ENCODE results near the gene ZNF621. TPM values are rescaled to one million over a fixed set of nuclear protein-coding genes. Genes with fewer than 3 reads are reported as not detected.

The ZNF621 gene
- total and polyA plus RNA-seq, 2 of the 8 experiments (the other 6 are each of a cell fraction or from before 2014, with no cell fraction given), result 10.9 to 15.4 TPM

GRCh38 chr3:40505599-40506462 lies 18.9 kb upstream of the ZNF621 start, which contains the start of gene ZNF620 (continued):
- TF ChIP-seq RXRA (IDR thresholded peaks at IDR 0.05; ENCODE audit: insufficient read depth, low read depth, low read length), result no peak
- TF ChIP-seq, protein P1, sequence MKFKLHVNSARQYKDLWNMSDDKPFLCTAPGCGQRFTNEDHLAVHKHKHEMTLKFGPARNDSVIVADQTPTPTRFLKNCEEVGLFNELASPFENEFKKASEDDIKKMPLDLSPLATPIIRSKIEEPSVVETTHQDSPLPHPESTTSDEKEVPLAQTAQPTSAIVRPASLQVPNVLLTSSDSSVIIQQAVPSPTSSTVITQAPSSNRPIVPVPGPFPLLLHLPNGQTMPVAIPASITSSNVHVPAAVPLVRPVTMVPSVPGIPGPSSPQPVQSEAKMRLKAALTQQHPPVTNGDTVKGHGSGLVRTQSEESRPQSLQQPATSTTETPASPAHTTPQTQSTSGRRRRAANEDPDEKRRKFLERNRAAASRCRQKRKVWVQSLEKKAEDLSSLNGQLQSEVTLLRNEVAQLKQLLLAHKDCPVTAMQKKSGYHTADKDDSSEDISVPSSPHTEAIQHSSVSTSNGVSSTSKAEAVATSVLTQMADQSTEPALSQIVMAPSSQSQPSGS (IDR thresholded peaks at IDR 0.05; ENCODE audit: low read length), result peak; percentile 43; the same call in 1 of the 2 replicates
- no peak for TF ChIP-seq NANOG (IDR thresholded peaks at IDR 0.05; ENCODE audit: insufficient read depth, low read depth, low read length, poor library complexity, severe bottlenecking)
- TF ChIP-seq CTBP2 (IDR thresholded peaks at IDR 0.05; ENCODE audit: borderline replicate concordance, insufficient read depth, insufficient read length, low read length), result no peak
- TF ChIP-seq, protein P2, sequence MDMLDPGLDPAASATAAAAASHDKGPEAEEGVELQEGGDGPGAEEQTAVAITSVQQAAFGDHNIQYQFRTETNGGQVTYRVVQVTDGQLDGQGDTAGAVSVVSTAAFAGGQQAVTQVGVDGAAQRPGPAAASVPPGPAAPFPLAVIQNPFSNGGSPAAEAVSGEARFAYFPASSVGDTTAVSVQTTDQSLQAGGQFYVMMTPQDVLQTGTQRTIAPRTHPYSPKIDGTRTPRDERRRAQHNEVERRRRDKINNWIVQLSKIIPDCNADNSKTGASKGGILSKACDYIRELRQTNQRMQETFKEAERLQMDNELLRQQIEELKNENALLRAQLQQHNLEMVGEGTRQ (IDR thresholded peaks at IDR 0.05; ENCODE audit: low read length), result no peak
- TF ChIP-seq MAFK (IDR thresholded peaks at IDR 0.05; ENCODE audit: low read depth, low read length), result no peak
- TF ChIP-seq RNF2 (IDR thresholded peaks at IDR 0.05; ENCODE audit: borderline replicate concordance, low read depth, low read length, missing control alignments, poor library complexity, severe bottlenecking), result no peak
- peak; percentile 77 for TF ChIP-seq ASH2L (IDR thresholded peaks at IDR 0.05; ENCODE audit: low read length)
- TF ChIP-seq TEAD4 (IDR thresholded peaks at IDR 0.05; ENCODE audit: low read depth, low read length), result peak; percentile 45; the same call in 1 of the 2 replicates
- TF ChIP-seq TAF7 (optimal IDR thresholded peaks at IDR 0.05; ENCODE audit: borderline replicate concordance, low read depth, low read length), result peak; percentile 55
- no peak; the same call in 1 of the 2 replicates for TF ChIP-seq SUZ12 (IDR thresholded peaks at IDR 0.05; ENCODE audit: low read length)
- peak; percentile 90 for TF ChIP-seq BACH1 (IDR thresholded peaks at IDR 0.05; ENCODE audit: low read length)
- peak; percentile 44; the same call in 1 of the 2 replicates for TF ChIP-seq EGR1 (IDR thresholded peaks at IDR 0.05; ENCODE audit: borderline replicate concordance, low read depth, low read length)
- peak; percentile 65 for TF ChIP-seq KDM4A (IDR thresholded peaks at IDR 0.05; ENCODE audit: low read depth, low read length, severe bottlenecking)
- TF ChIP-seq SRF (IDR thresholded peaks at IDR 0.05; ENCODE audit: low read depth, low read length), result no peak
- peak; percentile 82 for TF ChIP-seq SP2 (IDR thresholded peaks at IDR 0.05; ENCODE audit: low read length)
- no peak for TF ChIP-seq SIRT6 (IDR thresholded peaks at IDR 0.05; ENCODE audit: low read length)
- 0 out of 2 replicates have a peak, but pooled peaks have one; percentile 26 for TF ChIP-seq POLR2AphosphoS5 (IDR thresholded peaks at IDR 0.05; ENCODE audit: low read depth, low read length)
- no peak for TF ChIP-seq SAP30 (IDR thresholded peaks at IDR 0.05; ENCODE audit: insufficient read depth, insufficient replicate concordance, low read length)
- TF ChIP-seq GTF2F1 (IDR thresholded peaks at IDR 0.05; ENCODE audit: borderline replicate concordance, low read depth, low read length), result no peak

Measured in H1 (cell line).